MM.1S (cell line): ENCODE results near the gene PLS3.

Experiments
- DNase-seq: peaks from one replicate; pipeline ENCODE4 v3.0.0-alpha.2; 2015
- H2AFZ ChIP-seq: fragments of 300-600 bp; sonication (generic); 2 replicates; pipeline ENCODE4 v1.6.0; 2016; ENCODE audit warnings: antibody characterized with exemption, low read length
- H3F3A ChIP-seq: fragments of 300-600 bp; sonication (generic); 2 replicates; pipeline ENCODE4 v1.6.1; 2016; ENCODE audit warnings: mild to moderate bottlenecking, antibody characterized with exemption, low read length, moderate library complexity, mixed read lengths; ENCODE audit not compliant: insufficient read depth
- H3K27ac ChIP-seq: fragments of 300-600 bp; sonication (generic); 2 replicates; pipeline ENCODE4 v1.5.1; 2016; ENCODE audit warnings: mild to moderate bottlenecking, low read length
- H3K27me3 ChIP-seq: fragments of 300-600 bp; sonication (generic); replicated peaks from 2 replicates; pipeline ENCODE4 v1.6.0; 2016; ENCODE audit warnings: low read length; ENCODE audit not compliant: insufficient read depth
- H3K36me3 ChIP-seq: fragments of 300-600 bp; sonication (generic); replicated peaks from 2 replicates; pipeline ENCODE4 v1.6.1; 2016; ENCODE audit warnings: mild to moderate bottlenecking, low read length, mixed read lengths; ENCODE audit not compliant: insufficient read depth
- H3K4me1 ChIP-seq: fragments of 300-600 bp; sonication (generic); 2 replicates; pipeline ENCODE4 v1.6.1; 2016; ENCODE audit warnings: low read length, mixed read lengths
- H3K4me2 ChIP-seq: fragments of 300-600 bp; sonication (generic); 2 replicates; pipeline ENCODE4 v1.6.0; 2016; ENCODE audit warnings: low read depth, low read length
- H3K4me3 ChIP-seq: fragments of 300-600 bp; sonication (generic); 2 replicates; pipeline ENCODE4 v1.5.1; 2016; ENCODE audit warnings: low read length, mixed read lengths
- H3K79me2 ChIP-seq: fragments of 300-600 bp; sonication (generic); 2 replicates; pipeline ENCODE4 v1.6.1; 2016; ENCODE audit warnings: mixed run types, low read length, mixed read lengths
- H3K9ac ChIP-seq: fragments of 300-600 bp; sonication (generic); 2 replicates; pipeline ENCODE4 v1.6.1; 2016; ENCODE audit warnings: low read length, mixed read lengths
- H3K9me2 ChIP-seq: fragments of 300-600 bp; sonication (generic); replicated peaks from 2 replicates; pipeline ENCODE4 v1.6.1; 2016; ENCODE audit warnings: mild to moderate bottlenecking, low read length, mixed read lengths; ENCODE audit not compliant: insufficient read depth
- H3K9me3 ChIP-seq: fragments of 300-600 bp; sonication (generic); replicated peaks from 2 replicates; pipeline ENCODE4 v1.6.1; 2016; ENCODE audit warnings: mild to moderate bottlenecking, low read length, mixed read lengths; ENCODE audit not compliant: insufficient read depth
- H4K20me1 ChIP-seq: fragments of 300-600 bp; sonication (generic); 2 replicates; pipeline ENCODE4 v1.6.1; 2016; ENCODE audit warnings: mild to moderate bottlenecking, low read length, moderate library complexity, mixed read lengths; ENCODE audit not compliant: insufficient read depth
- CTCF ChIP-seq: fragments of 300-600 bp; sonication (generic); IDR thresholded peaks from 2 replicates; pipeline ENCODE4 v1.5.1; 2016; ENCODE audit warnings: antibody characterized with exemption, low read length, mixed read lengths
- EZH2 ChIP-seq: fragments of 300-600 bp; sonication (generic); optimal IDR thresholded peaks from 2 replicates; pipeline ENCODE3; 2017; ENCODE audit warnings: low read depth, mild to moderate bottlenecking, antibody characterized with exemption, low read length, mixed read lengths
- EZH2phosphoT487 ChIP-seq: fragments of 300-600 bp; sonication (generic); IDR thresholded peaks from 2 replicates; pipeline ENCODE4 v1.6.1; 2018; ENCODE audit warnings: antibody characterized with exemption, low read length

PLS3 gene

DNA sequence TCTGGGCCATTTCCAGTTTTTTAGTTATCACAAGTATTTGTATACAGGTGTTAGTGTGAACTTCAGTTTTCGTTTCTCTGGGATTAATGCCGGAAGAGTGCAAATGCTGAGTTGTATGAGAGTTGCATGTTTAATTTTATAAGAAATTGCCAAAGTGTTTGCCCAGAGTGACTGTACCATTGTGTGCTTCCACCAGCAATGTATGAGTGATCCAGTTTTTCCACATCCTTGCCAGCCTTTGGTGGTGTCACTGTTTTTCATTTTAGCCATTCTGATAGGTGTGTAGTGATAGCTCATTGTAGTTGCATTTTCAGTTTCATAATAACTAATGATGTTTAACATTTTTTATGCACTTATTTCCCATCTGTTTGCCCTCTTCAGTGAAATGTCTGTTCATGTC is 18.4 kb downstream of the PLS3 start:
- Histone ChIP-seq H4K20me1 (no peaks in the 10 kb centered on the region), H3F3A (no peaks in the 10 kb centered on the region), H3K79me2 (no peaks in the 10 kb centered on the region), H3K9me3 (no peaks in the 10 kb centered on the region), H3K4me3 (no peak overlapping the region), H3K4me2 (no peak overlapping the region), H3K36me3 (no peaks in the 10 kb centered on the region), H3K27me3 (no peaks in the 10 kb centered on the region), H3K4me1 (no peaks in the 10 kb centered on the region), H2AFZ (no peak overlapping the region), H3K9ac (no peak overlapping the region), H3K27ac (no peak overlapping the region), H3K9me2 (no peaks in the 10 kb centered on the region)
- no peak for TF ChIP-seq EZH2phosphoT487
- no peak for TF ChIP-seq EZH2
- TF ChIP-seq CTCF = no peak
- DNase-seq = no peak

GRCh38 chrX:115579786-115580294 is 18.9 kb downstream of the PLS3 start:
- Histone ChIP-seq H3K4me2 (no peak overlapping the region), H3K9ac (no peak overlapping the region), H3K36me3 (no peaks in the 10 kb centered on the region), H3K9me3 (no peaks in the 10 kb centered on the region), H4K20me1 (no peaks in the 10 kb centered on the region), H3K4me3 (no peak overlapping the region), H3K9me2 (no peaks in the 10 kb centered on the region), H3K27ac (no peak overlapping the region), H3F3A (no peaks in the 10 kb centered on the region), H2AFZ (no peak overlapping the region), H3K79me2 (no peaks in the 10 kb centered on the region), H3K27me3 (no peaks in the 10 kb centered on the region), H3K4me1 (no peaks in the 10 kb centered on the region)
- no peak for TF ChIP-seq EZH2phosphoT487
- TF ChIP-seq CTCF = no peak
- no peak for TF ChIP-seq EZH2
- no peak for DNase-seq

DNA sequence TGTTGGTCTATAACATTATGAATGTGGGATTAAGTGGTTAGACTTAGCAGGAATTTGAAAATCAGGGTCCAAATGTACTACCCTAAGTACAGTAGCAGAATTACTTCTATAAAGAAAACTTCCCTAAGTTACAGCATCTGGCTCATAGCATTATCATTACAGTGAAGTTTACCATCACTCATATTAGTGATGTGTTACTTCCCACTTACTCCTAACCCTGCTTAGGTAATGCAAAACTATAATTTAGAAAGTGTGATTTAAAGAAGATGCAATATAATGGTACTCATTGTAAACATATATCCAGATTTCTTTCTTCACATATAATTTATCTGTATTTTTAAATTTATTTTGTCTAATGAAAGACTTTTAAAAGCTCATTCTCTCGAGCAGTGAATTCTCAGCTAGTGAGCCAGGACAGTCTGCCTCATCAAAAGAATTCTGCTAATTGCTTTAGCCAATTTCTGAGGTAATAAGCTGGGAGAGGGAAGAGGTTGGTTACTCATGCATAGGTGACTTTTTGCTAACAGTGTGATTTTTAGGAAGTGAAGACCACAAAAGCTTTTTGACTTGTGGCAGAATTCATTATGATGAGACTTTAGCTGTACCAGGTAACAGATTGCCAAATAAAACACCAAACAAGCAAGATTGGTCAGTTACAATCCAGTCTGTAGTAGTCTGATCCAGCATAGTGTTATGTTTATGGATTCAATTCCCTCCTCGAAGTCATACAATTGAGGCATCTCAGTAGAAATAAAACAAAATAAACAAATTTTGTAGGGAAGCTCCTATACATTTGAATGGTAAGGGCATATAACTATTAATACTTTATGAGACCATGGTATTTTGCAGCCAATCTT is 21.0 kb downstream of the PLS3 start:
- TF ChIP-seq CTCF (no peak), EZH2 (no peak), EZH2phosphoT487 (no peak)
- H3K9me3 ChIP-seq = no peaks in the 10 kb centered on the region
- no peak overlapping the region for H3K4me2 ChIP-seq
- no peaks in the 10 kb centered on the region for H3K36me3 ChIP-seq
- no peaks in the 10 kb centered on the region for H3K9me2 ChIP-seq
- H3K4me1 ChIP-seq = no peaks in the 10 kb centered on the region
- H3K9ac ChIP-seq = no peak overlapping the region
- H2AFZ ChIP-seq = no peak overlapping the region
- no peaks in the 10 kb centered on the region for H3F3A ChIP-seq
- H3K4me3 ChIP-seq = no peak overlapping the region
- no peaks in the 10 kb centered on the region for H3K79me2 ChIP-seq
- H3K27me3 ChIP-seq = no peaks in the 10 kb centered on the region
- no peak overlapping the region for H3K27ac ChIP-seq
- no peak for DNase-seq
- H4K20me1 ChIP-seq = no peaks in the 10 kb centered on the region
